ENCODE measurements around the gene EYS.

DNA sequence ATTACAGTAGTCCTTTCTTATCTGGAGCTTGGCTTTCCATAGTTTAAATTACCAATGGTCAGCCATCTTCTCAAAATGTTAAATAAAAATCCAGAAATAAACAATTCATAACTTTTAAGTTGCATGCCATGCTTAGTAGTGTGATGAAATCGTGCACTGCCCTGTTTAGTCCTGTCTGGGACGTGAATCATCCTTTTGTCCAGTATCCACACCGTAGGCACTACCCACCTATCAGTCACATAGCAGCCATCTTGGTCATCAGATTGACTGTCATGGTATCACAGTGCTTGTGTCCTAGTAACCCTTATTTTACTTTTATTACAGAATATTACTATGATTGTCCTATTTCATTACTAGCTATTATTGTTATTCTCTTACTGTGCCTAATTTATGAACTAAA, 924.1 kb downstream of the EYS start:
- no peak for TF ChIP-seq ZNF274 (IDR thresholded peaks at IDR 0.05; ENCODE audit: low read depth, low read length)
- no peak for TF ChIP-seq YY1 (IDR thresholded peaks at IDR 0.05; ENCODE audit: insufficient read depth, insufficient read length)
- TF ChIP-seq SUZ12 (IDR thresholded peaks at IDR 0.05; ENCODE audit: extremely low read depth, insufficient read depth, insufficient read length): no peak
